Measurements from ENCODE around the gene METRNL. TPM values are rescaled to one million over a fixed set of nuclear protein-coding genes. Genes with fewer than 3 reads are reported as not detected.
"Not testable (repeated sequence)": the region's sequence is repeated elsewhere in the genome, so short reads cannot be mapped to it uniquely, and the experiment has no call there.

The METRNL gene
- total RNA-seq, 1 experiment from 2014 or later = 29.0 TPM

DNA sequence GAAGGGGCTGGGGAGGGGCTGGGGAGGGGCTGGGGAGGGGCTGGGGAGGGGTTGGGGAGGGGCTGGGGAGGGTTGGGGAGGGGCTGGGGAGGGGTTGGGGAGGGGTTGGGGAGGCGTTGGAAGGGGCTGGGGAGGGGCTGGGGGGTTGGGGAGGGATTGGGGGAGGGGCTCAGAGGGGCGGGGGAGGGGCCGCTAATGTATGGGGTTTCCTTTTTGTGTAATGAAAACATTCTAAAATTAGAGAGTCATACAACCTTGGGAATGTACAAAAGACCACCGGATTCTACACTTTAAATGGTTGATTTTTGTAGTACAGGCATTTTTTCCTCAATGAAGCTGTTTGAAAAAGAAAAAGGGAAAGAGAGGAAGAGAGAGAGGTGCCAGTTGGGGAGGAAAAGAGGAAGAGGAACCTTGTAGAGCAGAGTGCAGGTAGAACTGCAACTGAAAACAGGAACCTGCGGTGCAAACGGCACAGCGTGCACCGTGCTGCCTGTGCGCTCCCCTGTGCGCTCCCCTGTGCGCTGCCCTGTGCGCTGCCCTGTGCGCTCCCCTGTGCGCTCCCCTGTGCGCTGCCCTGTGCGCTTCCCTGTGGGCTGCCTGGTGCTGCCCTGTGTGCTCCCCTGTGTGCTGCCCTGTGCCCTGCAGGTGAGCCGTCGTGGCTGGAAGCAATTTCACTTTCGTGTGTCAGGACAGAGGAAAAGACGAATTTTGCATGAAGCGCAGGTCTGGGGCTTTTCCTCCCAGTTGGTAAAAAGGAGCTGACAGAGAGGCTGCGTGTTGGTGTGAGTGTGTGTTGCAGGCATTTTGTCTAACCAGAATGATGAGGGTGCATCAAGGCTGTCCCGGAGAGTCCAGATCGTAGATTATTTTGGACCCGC lies 40.8 kb downstream of the METRNL start:
- DNase-seq = no peak
- CTCF ChIA-PET = no interaction called here
- intact Hi-C loops (cut with micrococcal nuclease; ENCODE audit: unreplicated experiment) = no loop called here
- Mint-ChIP-seq H3K4me3 (ENCODE audit: low read depth, unreplicated experiment) (no peak overlapping the region), H3K27me3 (ENCODE audit: unreplicated experiment) (peaks cover 85% of the 10 kb centered on the region), H3K9me3 (ENCODE audit: low read depth, unreplicated experiment) (no peaks in the 10 kb centered on the region), H3K27ac (ENCODE audit: unreplicated experiment) (no peak overlapping the region), H3K4me1 (ENCODE audit: low read depth, unreplicated experiment) (peaks cover 14% of the 10 kb centered on the region), H3K36me3 (ENCODE audit: insufficient read depth, unreplicated experiment) (peaks cover 4% of the 10 kb centered on the region)
- TF ChIP-seq, protein P1, sequence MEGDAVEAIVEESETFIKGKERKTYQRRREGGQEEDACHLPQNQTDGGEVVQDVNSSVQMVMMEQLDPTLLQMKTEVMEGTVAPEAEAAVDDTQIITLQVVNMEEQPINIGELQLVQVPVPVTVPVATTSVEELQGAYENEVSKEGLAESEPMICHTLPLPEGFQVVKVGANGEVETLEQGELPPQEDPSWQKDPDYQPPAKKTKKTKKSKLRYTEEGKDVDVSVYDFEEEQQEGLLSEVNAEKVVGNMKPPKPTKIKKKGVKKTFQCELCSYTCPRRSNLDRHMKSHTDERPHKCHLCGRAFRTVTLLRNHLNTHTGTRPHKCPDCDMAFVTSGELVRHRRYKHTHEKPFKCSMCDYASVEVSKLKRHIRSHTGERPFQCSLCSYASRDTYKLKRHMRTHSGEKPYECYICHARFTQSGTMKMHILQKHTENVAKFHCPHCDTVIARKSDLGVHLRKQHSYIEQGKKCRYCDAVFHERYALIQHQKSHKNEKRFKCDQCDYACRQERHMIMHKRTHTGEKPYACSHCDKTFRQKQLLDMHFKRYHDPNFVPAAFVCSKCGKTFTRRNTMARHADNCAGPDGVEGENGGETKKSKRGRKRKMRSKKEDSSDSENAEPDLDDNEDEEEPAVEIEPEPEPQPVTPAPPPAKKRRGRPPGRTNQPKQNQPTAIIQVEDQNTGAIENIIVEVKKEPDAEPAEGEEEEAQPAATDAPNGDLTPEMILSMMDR (IDR thresholded peaks at IDR 0.05; ENCODE audit: unreplicated experiment) = no peak
- no TSS peak for BruUV-seq (replicated peaks)

DNA sequence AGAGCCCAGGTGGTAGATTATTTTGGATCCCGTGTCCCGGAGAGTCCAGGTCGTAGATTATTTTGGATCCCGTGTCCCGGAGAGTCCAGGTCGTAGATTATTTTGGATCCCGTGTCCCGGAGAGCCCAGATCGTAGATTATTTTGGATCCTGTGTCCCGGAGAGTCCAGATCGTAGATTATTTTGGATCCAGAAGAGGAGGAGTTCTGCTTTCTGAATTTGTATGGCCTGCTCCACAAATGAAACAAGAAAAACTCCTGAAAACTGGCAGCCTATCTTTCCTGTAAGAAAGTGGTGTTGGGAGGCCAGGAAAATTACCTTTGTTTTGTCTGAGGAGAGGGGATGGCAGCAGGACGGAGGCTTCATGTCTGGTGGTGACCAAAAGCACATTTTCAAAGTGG lies 42.1 kb downstream of the METRNL start:
- H3K4me3 Mint-ChIP-seq (ENCODE audit: low read depth, unreplicated experiment); H3K9me3 Mint-ChIP-seq (ENCODE audit: low read depth, unreplicated experiment); CTCF ChIA-PET; BruUV-seq (replicated peaks); intact Hi-C loops (cut with micrococcal nuclease; ENCODE audit: unreplicated experiment); DNase-seq; H3K27ac Mint-ChIP-seq (ENCODE audit: unreplicated experiment); H3K36me3 Mint-ChIP-seq (ENCODE audit: insufficient read depth, unreplicated experiment): not testable (repeated sequence)
- Mint-ChIP-seq H3K4me1 (ENCODE audit: low read depth, unreplicated experiment) (peaks cover 27% of the 10 kb centered on the region), H3K27me3 (ENCODE audit: unreplicated experiment) (peaks cover 86% of the 10 kb centered on the region)

DNA sequence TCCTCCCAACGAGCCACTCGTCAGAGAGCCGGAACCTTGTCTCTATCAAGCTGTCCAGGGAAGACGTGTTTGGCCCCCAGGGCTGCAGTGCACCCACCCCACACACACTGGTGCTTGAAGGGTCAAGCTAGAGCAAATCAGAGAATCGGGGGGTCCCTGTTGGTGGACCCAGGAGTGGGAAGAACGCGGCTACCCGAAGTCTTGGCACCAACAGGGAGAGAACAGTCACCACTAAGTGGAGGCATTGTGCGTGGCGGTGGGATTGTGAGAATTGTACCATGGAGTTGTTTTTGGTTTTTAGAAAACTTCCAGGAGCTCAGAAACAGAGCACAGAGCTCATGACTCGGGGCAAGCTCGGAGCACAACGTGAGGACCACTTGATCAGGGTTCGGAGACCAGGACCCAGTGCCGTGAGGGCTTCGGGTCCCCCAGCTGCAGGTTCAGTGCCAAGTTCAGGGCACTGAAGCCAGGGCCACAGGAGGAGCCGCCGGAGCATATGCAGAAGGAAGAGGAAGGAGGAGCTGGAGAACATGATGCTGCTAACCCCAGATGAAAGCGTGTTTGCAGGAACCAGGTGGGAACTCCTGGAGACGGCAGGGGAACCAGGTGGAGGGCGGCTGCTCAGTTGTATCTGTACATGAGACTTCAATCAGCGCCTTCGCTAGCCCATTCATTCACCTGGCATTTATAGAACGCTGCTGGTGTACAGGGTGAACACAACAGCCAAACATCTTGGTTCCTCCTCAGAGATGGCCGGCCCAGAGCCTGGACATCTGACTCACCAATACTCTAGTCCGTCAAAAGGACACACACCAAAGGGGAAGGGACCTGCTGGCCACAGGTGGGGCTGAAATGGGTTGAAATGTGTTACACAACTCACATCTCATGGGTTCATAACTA lies 42.8 kb downstream of the METRNL start:
- no TSS peak for BruUV-seq (replicated peaks)
- CTCF ChIA-PET = no interaction called here
- Mint-ChIP-seq H3K27me3 (ENCODE audit: unreplicated experiment) (peaks cover 88% of the 10 kb centered on the region), H3K27ac (ENCODE audit: unreplicated experiment) (no peak overlapping the region), H3K36me3 (ENCODE audit: insufficient read depth, unreplicated experiment) (peaks cover 4% of the 10 kb centered on the region), H3K9me3 (ENCODE audit: low read depth, unreplicated experiment) (no peaks in the 10 kb centered on the region), H3K4me3 (ENCODE audit: low read depth, unreplicated experiment) (no peak overlapping the region), H3K4me1 (ENCODE audit: low read depth, unreplicated experiment) (peaks cover 29% of the 10 kb centered on the region)
- DNase-seq = no peak
- TF ChIP-seq, protein P1 (IDR thresholded peaks at IDR 0.05; ENCODE audit: unreplicated experiment) = no peak
- intact Hi-C loops (cut with micrococcal nuclease; ENCODE audit: unreplicated experiment) = no loop called here

DNA sequence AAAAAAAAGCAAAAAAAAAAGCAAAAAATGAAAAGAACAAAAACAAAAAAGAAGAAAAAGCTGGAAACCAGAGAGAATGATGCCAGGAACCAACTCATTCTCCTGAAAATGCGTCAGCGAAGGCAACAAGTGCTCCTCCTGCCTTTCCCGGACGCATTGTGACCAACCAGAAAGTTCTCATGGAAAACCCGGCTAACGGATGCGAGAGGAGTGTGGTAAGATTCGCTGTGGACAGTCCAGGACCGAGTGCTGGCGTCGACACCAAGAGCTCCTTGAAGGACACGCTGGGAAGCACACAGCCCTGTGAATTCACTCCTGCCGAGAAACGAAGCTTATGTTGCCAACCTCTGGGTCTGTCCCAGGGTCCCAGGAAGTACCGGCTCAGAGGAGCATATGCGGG lies 43.4 kb downstream of the METRNL start:
- CTCF ChIA-PET = no interaction called here
- DNase-seq = no peak
- Mint-ChIP-seq H3K4me3 (ENCODE audit: low read depth, unreplicated experiment) (no peak overlapping the region), H3K27ac (ENCODE audit: unreplicated experiment) (no peak overlapping the region), H3K36me3 (ENCODE audit: insufficient read depth, unreplicated experiment) (peaks cover 4% of the 10 kb centered on the region), H3K9me3 (ENCODE audit: low read depth, unreplicated experiment) (no peaks in the 10 kb centered on the region), H3K27me3 (ENCODE audit: unreplicated experiment) (peaks cover 88% of the 10 kb centered on the region), H3K4me1 (ENCODE audit: low read depth, unreplicated experiment) (peaks cover 29% of the 10 kb centered on the region)
- TF ChIP-seq, protein P1 (IDR thresholded peaks at IDR 0.05; ENCODE audit: unreplicated experiment) = no peak
- BruUV-seq (replicated peaks) = no TSS peak
- intact Hi-C loops (cut with micrococcal nuclease; ENCODE audit: unreplicated experiment) = no loop called here

Data from Calu3 (cell line).